B cell (primary cell): ENCODE data around the gene FOXO3. TPM values are rescaled to one million over a fixed set of nuclear protein-coding genes. Genes with fewer than 3 reads are reported as not detected.

ENCODE experiments used
- ATAC-seq: fragments of 200-7000 bp; cut with Tn5 transposase; one replicate; pipeline ENCODE4 v1.10.0; 2021; ENCODE audit warnings: low read depth, mild to moderate bottlenecking, moderate number of reproducible peaks, moderate library complexity
- CTCF ChIA-PET: fragments of 350-600 bp; sonication (Branson Sonifier 250); formaldehyde crosslinking; loops from one replicate; lab custom pipeline; 2021; ENCODE audit warnings: antibody characterized with exemption, inconsistent platforms; lab: Charles Lee
- POLR2A ChIA-PET: fragments of 350-600 bp; sonication (Branson Sonifier 250); formaldehyde crosslinking; loops from one replicate; lab custom pipeline; 2021; ENCODE audit warnings: antibody characterized with exemption; lab: Charles Lee
- DNase-seq: peaks from one replicate; pipeline ENCODE4 v3.0.0; 2013
- H2AFZ ChIP-seq: 2 replicates; pipeline ENCODE4 v1.6.1; 2012; ENCODE audit warnings: mild to moderate bottlenecking, low read depth, low read length; ENCODE audit not compliant: insufficient read depth, poor library complexity, severe bottlenecking
- H3K27ac ChIP-seq, 2 donors: 1 replicate in 1 of 2; 2 replicates in 1 of 2; pipeline ENCODE4 v1.5.1; 2012 to 2013; ENCODE audit warnings: low read length in 2 of 2, mild to moderate bottlenecking in 2 of 2, moderate library complexity in 1 of 2
- H3K27me3 ChIP-seq, 4 experiments: fragments of 200-600 bp in 1 of 4; sonication (generic) in 1 of 4; replicated peaks in 1 of 4; 1 replicate in 2 of 4; 2 replicates in 2 of 4; pipeline versions ENCODE4 v1.6.1 to v1.7.0; 2013 to 2016; ENCODE audit warnings: low read length in 3 of 4, mild to moderate bottlenecking in 2 of 4, mixed read lengths in 1 of 4, moderate library complexity in 1 of 4; ENCODE audit not compliant: insufficient read depth in 4 of 4, control insufficient read depth in 3 of 4; ENCODE audit errors: control extremely low read depth in 1 of 4
- H3K36me3 ChIP-seq, 2 experiments: replicated peaks in 1 of 2; 1 replicate in 1 of 2; 2 replicates in 1 of 2; pipeline versions ENCODE4 v1.6.1 to v1.7.1; 2013; ENCODE audit warnings: low read length in 1 of 2; ENCODE audit not compliant: insufficient read depth in 2 of 2, control insufficient read depth in 1 of 2; ENCODE audit errors: control extremely low read depth in 1 of 2, extremely low read depth in 1 of 2
- H3K4me1 ChIP-seq, 2 donors: fragments of 200-600 bp in 1 of 2; sonication (generic) in 1 of 2; 1 replicate in 1 of 2; 2 replicates in 1 of 2; pipeline versions ENCODE4 v1.5.1 to v1.6.1; 2013 to 2017; ENCODE audit warnings: low read length in 2 of 2; ENCODE audit not compliant: control insufficient read depth in 2 of 2, insufficient read depth in 2 of 2
- H3K4me2 ChIP-seq: replicated peaks from 2 replicates; pipeline ENCODE3; 2012; ENCODE audit warnings: mild to moderate bottlenecking, low read depth, low read length; ENCODE audit not compliant: poor library complexity, severe bottlenecking
- H3K4me3 ChIP-seq, 5 experiments: fragments of 200-600 bp in 1 of 5; sonication (generic) in 1 of 5; 1 replicate in 3 of 5; 2 replicates in 2 of 5; pipeline versions ENCODE4 v1.5.1 to v1.7.0; 2011 to 2016; ENCODE audit warnings: low read length in 4 of 5, mild to moderate bottlenecking in 4 of 5, low read depth in 2 of 5, control low read depth in 1 of 5, moderate library complexity in 1 of 5; ENCODE audit not compliant: insufficient read depth in 1 of 5; ENCODE audit errors: control extremely low read depth in 1 of 5, extremely low read depth in 1 of 5
- H3K79me2 ChIP-seq: fragments of 200-600 bp; sonication (generic); one replicate; pipeline ENCODE4 v1.6.0; 2016; ENCODE audit warnings: low read length; ENCODE audit not compliant: control insufficient read depth, insufficient read depth
- H3K9ac ChIP-seq: fragments of 200-600 bp; sonication (generic); 2 replicates; pipeline ENCODE4 v1.6.1; 2017; ENCODE audit warnings: mild to moderate bottlenecking, low read length, moderate library complexity
- H3K9me3 ChIP-seq, 3 donors: one replicate each; pipeline versions ENCODE4 v1.6.1 to v1.7.1; 2013; ENCODE audit warnings: low read length in 2 of 3; ENCODE audit not compliant: control insufficient read depth in 2 of 3, insufficient read depth in 1 of 3; ENCODE audit errors: control extremely low read depth in 1 of 3
- H4K20me1 ChIP-seq: 2 replicates; pipeline ENCODE4 v1.6.0; 2012; ENCODE audit warnings: mild to moderate bottlenecking, low read length; ENCODE audit not compliant: insufficient read depth, control insufficient read depth, poor library complexity, severe bottlenecking
- H3K27ac Mint-ChIP-seq: one replicate; pipeline ENCODE4 v1.8.0; 2021; ENCODE audit warnings: mixed read lengths
- H3K27me3 Mint-ChIP-seq: one replicate; pipeline ENCODE4 v1.8.0; 2021; ENCODE audit warnings: mixed read lengths
- H3K4me1 Mint-ChIP-seq: one replicate; pipeline ENCODE4 v1.8.0; 2021; ENCODE audit warnings: mixed read lengths
- H3K4me3 Mint-ChIP-seq: one replicate; pipeline ENCODE4 v1.8.0; 2021; ENCODE audit warnings: mixed read lengths
- H3K9me3 Mint-ChIP-seq: one replicate; pipeline ENCODE4 v1.8.0; 2022; ENCODE audit warnings: mixed read lengths; ENCODE audit not compliant: insufficient read depth
- CTCF ChIP-seq: fragments of 200-600 bp; IDR thresholded peaks from one replicate; pipeline ENCODE4 v1.8.0; 2022; ENCODE audit warnings: antibody characterized with exemption, mild to moderate bottlenecking
- EZH2 ChIP-seq: IDR thresholded peaks from 2 replicates; pipeline ENCODE4 v1.6.1; 2012; ENCODE audit warnings: borderline replicate concordance, low read depth, mild to moderate bottlenecking, moderate library complexity, low read length; ENCODE audit not compliant: insufficient read depth, poor library complexity, severe bottlenecking
- WGBS: methylation state at CpG from one replicate; pipeline ENCODE4 v1.1.5; 2013; ENCODE audit warnings: missing lambda C conversion rate; ENCODE audit not compliant: insufficient coverage; 5-methylcytosine and 5-hydroxymethylcytosine counted together
- intact Hi-C: fragments of 100-400 bp; cut with micrococcal nuclease; formaldehyde crosslinking; loops from one replicate; pipeline ENCODE4 v1.10.0; 2022
- polyA plus RNA-seq: library from polyadenylated mRNA; depleted of rRNA; stranded (reverse); fragments of >200 nt; gene quantifications from 2 replicates; pipeline ENCODE4 v1.2.3, GENCODE V29; 2012
- total RNA-seq, 2 donors: library from RNA; stranded (reverse); fragments of 120-200 nt in 1 of 2; gene quantifications; 1 replicate in 1 of 2; 2 replicates in 1 of 2; pipeline versions ENCODE4 v1.2.3 to v1.2.4, GENCODE V29; 2013 to 2022

Gene FOXO3
- total and polyA plus RNA-seq, 2 donors (not counting 1 experiment from before 2014, with no cell fraction given) = 6.0 to 16.9 TPM

- no peak for ATAC-seq
- Mint-ChIP-seq H3K4me3 (no peak overlapping the region), H3K4me1 (peaks cover 62% of the 10 kb centered on the region), H3K27me3 (no peaks in the 10 kb centered on the region), H3K27ac (no peak overlapping the region), H3K9me3 (no peaks in the 10 kb centered on the region)
- H2AFZ ChIP-seq = no peak overlapping the region
- H3K9me3 ChIP-seq = no peaks in the 10 kb centered on the region
- intact Hi-C loops = no loop called here
- no peak for DNase-seq
- ChIA-PET POLR2A (no interaction called here), CTCF (interaction anchor here (1.1 kb wide), 1 partner anchor 9 kb away, joined by 6 read pairs; no protein-coding TSS in a partner anchor)
- H3K36me3 ChIP-seq = no peaks in the 10 kb centered on the region
- no peak overlapping the region for H3K9ac ChIP-seq
- no peaks in the 10 kb centered on the region for H3K27me3 ChIP-seq
- 95% methylated on average over 5 of the region's 5 CpGs for WGBS
- peaks cover 18 to 28% of the 10 kb centered on the region in 2 donors for H3K4me1 ChIP-seq
- H3K4me2 ChIP-seq = no peak overlapping the region
- TF ChIP-seq EZH2 = no peak
- TF ChIP-seq CTCF = no peak
- H3K27ac ChIP-seq = no peak overlapping the region
- H3K79me2 ChIP-seq = peaks cover 76% of the 10 kb centered on the region
- H3K4me3 ChIP-seq = no peak overlapping the region
- peaks cover 25% of the 10 kb centered on the region for H4K20me1 ChIP-seq
These were observed 23.6 kb downstream of the FOXO3 start for GRCh38 chr6:108584323-108584722.

GRCh38 chr6:108585359-108585758, 24.6 kb downstream of the FOXO3 start:
- Histone ChIP-seq H3K79me2 (peaks cover 66% of the 10 kb centered on the region), H3K27ac (no peak overlapping the region), H4K20me1 (peaks cover 25% of the 10 kb centered on the region), H3K36me3 (no peaks in the 10 kb centered on the region), H3K4me3 (no peak overlapping the region), H3K4me1 (peaks cover 25 to 34% of the 10 kb centered on the region in 2 donors), H3K4me2 (no peak overlapping the region), H3K27me3 (no peaks in the 10 kb centered on the region), H3K9ac (no peak overlapping the region), H3K9me3 (no peaks in the 10 kb centered on the region), H2AFZ (no peak overlapping the region)
- ChIA-PET POLR2A (no interaction called here), CTCF (interaction anchor here (1.1 kb wide), 1 partner anchor 10 kb away, joined by 6 read pairs; no protein-coding TSS in a partner anchor)
- no peaks in the 10 kb centered on the region for H3K27me3 Mint-ChIP-seq
- TF ChIP-seq CTCF (no peak), EZH2 (no peak)
- no peak for DNase-seq
- 100% methylated on average over 1 of the region's 2 CpGs for WGBS
- no peak overlapping the region for H3K27ac Mint-ChIP-seq
- H3K4me3 Mint-ChIP-seq = no peak overlapping the region
- H3K9me3 Mint-ChIP-seq = no peaks in the 10 kb centered on the region
- H3K4me1 Mint-ChIP-seq = peaks cover 65% of the 10 kb centered on the region
- ATAC-seq = no peak
- intact Hi-C loops = no loop called here
